ENCODE data around the gene ALDH1A3. TPM values are rescaled to one million over a fixed set of nuclear protein-coding genes. Genes with fewer than 3 reads are reported as not detected.
"Not testable (repeated sequence)": the region's sequence is repeated elsewhere in the genome, so short reads cannot be mapped to it uniquely, and the experiment has no call there.

The ALDH1A3 gene
- polyA plus RNA-seq, 1 of the 3 experiments (the other 2 are of a cell fraction) = 4.4 TPM

DNA sequence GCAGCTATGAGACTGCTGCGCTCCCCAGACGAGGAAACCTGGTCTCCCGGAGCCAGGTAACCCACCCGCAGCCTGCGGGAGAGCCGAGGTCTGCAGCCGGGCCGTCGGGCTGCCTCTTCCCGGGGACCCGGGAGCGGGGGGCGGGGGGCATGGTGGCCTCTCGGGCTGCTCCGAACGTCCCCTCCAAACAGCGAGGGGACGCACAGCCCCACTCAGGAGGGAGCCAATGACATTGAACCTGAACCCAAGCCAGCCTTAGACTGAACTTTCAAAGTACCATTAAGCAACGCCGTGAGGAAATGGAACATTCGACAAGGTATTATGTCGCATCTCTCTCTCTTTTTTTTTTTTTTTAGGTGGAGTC is 29.8 kb upstream of the ALDH1A3 start:
- Histone ChIP-seq H3K9ac (no peak overlapping the region), H4K20me1 (ENCODE audit: insufficient read depth) (no peaks in the 10 kb centered on the region), H3K4me3 (ENCODE audit: low read depth in 2 of 2, low read length in 1 of 2) (no peak overlapping the region), H3K9me3 (no peaks in the 10 kb centered on the region), H2AFZ (ENCODE audit: low read depth) (no peak overlapping the region), H3K4me1 (ENCODE audit: control insufficient read depth in 1 of 2, insufficient read depth in 2 of 2, low read depth in 1 of 2, low read length in 1 of 2) (no peaks in the 10 kb centered on the region; a peak in 1 of 4 replicates), H3K27me3 (ENCODE audit: insufficient read depth) (no peaks in the 10 kb centered on the region), H3K9me2 (no peaks in the 10 kb centered on the region), H3K36me3 (replicated peaks in 1 of 2; ENCODE audit: control insufficient read depth in 1 of 2, insufficient read depth in 2 of 2, low read length in 1 of 2) (no peaks in the 10 kb centered on the region), H3K27ac (ENCODE audit: low read depth in 2 of 2, low read length in 1 of 2) (no peak overlapping the region), H3K4me2 (no peak overlapping the region), H3K79me2 (ENCODE audit: insufficient read depth) (no peaks in the 10 kb centered on the region), H3F3A (replicated peaks; ENCODE audit: insufficient read depth) (no peaks in the 10 kb centered on the region)
- WGBS (ENCODE audit: low lambda C conversion rate) = 83% methylated on average over 15 of the region's 22 CpGs
- ChIA-PET CTCF (no interaction called here), POLR2A (interaction anchor here (1.1 kb wide), 1 partner anchor 9 kb away, joined by 3 read pairs; no protein-coding TSS in a partner anchor)
- TF ChIP-seq RXRA (IDR thresholded peaks at IDR 0.05; ENCODE audit: borderline replicate concordance, low read depth) = no peak
- TF ChIP-seq RCOR1 (IDR thresholded peaks at IDR 0.05; ENCODE audit: low read length) = no peak
- TF ChIP-seq SIN3A (IDR thresholded peaks at IDR 0.05; ENCODE audit: borderline replicate concordance, low read depth, low read length) = no peak
- TF ChIP-seq FOXM1 (IDR thresholded peaks at IDR 0.05; ENCODE audit: low read depth) = no peak
- no peak for TF ChIP-seq JUND (IDR thresholded peaks at IDR 0.05)
- TF ChIP-seq MEF2A (IDR thresholded peaks at IDR 0.05; ENCODE audit: borderline replicate concordance, low read depth) = no peak
- no peak for TF ChIP-seq GABPA (IDR thresholded peaks at IDR 0.05; ENCODE audit: low read depth)
- TF ChIP-seq FOSL2 (IDR thresholded peaks at IDR 0.05; ENCODE audit: borderline replicate concordance, low read depth) = no peak
- no peak for TF ChIP-seq TCF12 (IDR thresholded peaks at IDR 0.05)
- no peak for TF ChIP-seq SMC3 (IDR thresholded peaks at IDR 0.05; ENCODE audit: low read depth, low read length)
- TF ChIP-seq, protein P1, sequence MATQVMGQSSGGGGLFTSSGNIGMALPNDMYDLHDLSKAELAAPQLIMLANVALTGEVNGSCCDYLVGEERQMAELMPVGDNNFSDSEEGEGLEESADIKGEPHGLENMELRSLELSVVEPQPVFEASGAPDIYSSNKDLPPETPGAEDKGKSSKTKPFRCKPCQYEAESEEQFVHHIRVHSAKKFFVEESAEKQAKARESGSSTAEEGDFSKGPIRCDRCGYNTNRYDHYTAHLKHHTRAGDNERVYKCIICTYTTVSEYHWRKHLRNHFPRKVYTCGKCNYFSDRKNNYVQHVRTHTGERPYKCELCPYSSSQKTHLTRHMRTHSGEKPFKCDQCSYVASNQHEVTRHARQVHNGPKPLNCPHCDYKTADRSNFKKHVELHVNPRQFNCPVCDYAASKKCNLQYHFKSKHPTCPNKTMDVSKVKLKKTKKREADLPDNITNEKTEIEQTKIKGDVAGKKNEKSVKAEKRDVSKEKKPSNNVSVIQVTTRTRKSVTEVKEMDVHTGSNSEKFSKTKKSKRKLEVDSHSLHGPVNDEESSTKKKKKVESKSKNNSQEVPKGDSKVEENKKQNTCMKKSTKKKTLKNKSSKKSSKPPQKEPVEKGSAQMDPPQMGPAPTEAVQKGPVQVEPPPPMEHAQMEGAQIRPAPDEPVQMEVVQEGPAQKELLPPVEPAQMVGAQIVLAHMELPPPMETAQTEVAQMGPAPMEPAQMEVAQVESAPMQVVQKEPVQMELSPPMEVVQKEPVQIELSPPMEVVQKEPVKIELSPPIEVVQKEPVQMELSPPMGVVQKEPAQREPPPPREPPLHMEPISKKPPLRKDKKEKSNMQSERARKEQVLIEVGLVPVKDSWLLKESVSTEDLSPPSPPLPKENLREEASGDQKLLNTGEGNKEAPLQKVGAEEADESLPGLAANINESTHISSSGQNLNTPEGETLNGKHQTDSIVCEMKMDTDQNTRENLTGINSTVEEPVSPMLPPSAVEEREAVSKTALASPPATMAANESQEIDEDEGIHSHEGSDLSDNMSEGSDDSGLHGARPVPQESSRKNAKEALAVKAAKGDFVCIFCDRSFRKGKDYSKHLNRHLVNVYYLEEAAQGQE (IDR thresholded peaks at IDR 0.05; ENCODE audit: low read depth, low read length) = no peak
- TF ChIP-seq RFX5 (IDR thresholded peaks at IDR 0.05; ENCODE audit: low read length) = no peak
- TF ChIP-seq GATA2 (CRISPR knock-in tag; IDR thresholded peaks at IDR 0.05) = no peak
- no peak for TF ChIP-seq EP300 (IDR thresholded peaks at IDR 0.05; ENCODE audit: borderline replicate concordance in 1 of 2, low read depth in 1 of 2, low read length in 1 of 2)
- TF ChIP-seq RAD21 (IDR thresholded peaks at IDR 0.05; ENCODE audit: low read length) = no peak
- TF ChIP-seq, protein P2, sequence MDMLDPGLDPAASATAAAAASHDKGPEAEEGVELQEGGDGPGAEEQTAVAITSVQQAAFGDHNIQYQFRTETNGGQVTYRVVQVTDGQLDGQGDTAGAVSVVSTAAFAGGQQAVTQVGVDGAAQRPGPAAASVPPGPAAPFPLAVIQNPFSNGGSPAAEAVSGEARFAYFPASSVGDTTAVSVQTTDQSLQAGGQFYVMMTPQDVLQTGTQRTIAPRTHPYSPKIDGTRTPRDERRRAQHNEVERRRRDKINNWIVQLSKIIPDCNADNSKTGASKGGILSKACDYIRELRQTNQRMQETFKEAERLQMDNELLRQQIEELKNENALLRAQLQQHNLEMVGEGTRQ (IDR thresholded peaks at IDR 0.05; ENCODE audit: borderline replicate concordance, low read depth, low read length) = no peak
- no peak for TF ChIP-seq MAX (IDR thresholded peaks at IDR 0.05; ENCODE audit: low read depth)
- no peak for TF ChIP-seq PBX3 (IDR thresholded peaks at IDR 0.05)
- DNase-seq = no peak

DNA sequence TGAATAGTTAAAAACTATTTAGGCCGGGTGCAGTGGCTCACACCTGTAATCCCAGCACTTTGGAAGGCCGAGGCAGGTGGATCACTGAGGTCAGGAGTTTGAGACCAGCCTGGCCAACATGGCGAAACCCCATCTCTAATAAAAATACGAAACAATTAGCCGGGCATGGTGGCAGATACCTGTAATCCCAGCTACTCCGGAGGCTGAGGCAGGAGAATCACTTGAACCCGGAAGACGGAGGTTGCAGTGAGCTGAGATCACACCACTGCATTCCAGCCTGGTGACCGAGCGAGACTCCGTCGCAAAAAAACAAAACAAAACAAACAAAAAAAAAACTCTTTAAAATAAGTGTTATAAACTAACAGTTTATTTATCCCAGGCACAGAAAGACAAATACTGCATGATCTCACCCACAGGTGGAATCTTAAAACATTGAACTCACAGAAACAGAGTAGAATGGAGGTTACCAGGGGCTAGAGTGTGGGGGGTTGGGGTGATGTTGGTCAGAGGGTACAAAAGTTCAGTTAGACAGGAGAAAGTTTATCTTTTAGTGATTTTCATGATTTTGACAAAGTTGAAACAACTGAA is 28.1 kb upstream of the ALDH1A3 start:
- H3K9me2 ChIP-seq; POLR2A ChIA-PET; H3K79me2 ChIP-seq (ENCODE audit: insufficient read depth); H2AFZ ChIP-seq (ENCODE audit: low read depth); DNase-seq; H3K27ac ChIP-seq (ENCODE audit: low read depth in 2 of 2, low read length in 1 of 2); H4K20me1 ChIP-seq (ENCODE audit: insufficient read depth); H3K27me3 ChIP-seq (ENCODE audit: insufficient read depth); H3K9ac ChIP-seq; H3K36me3 ChIP-seq (replicated peaks in 1 of 2; ENCODE audit: control insufficient read depth in 1 of 2, insufficient read depth in 2 of 2, low read length in 1 of 2); H3K4me2 ChIP-seq; H3K4me3 ChIP-seq (ENCODE audit: low read depth in 2 of 2, low read length in 1 of 2); H3F3A ChIP-seq (replicated peaks; ENCODE audit: insufficient read depth); H3K4me1 ChIP-seq (ENCODE audit: control insufficient read depth in 1 of 2, insufficient read depth in 2 of 2, low read depth in 1 of 2, low read length in 1 of 2); H3K9me3 ChIP-seq: not testable (repeated sequence)
- 83% methylated on average over 12 of the region's 12 CpGs for WGBS (ENCODE audit: low lambda C conversion rate)
- CTCF ChIA-PET = interaction anchor here (1.0 kb wide), 1 partner anchor 180 kb away, joined by 4 read pairs; no protein-coding TSS in a partner anchor
